SK-N-SH treated with all-trans-retinoic acid at 6 μM for 48 hours (cell line): Measurements from ENCODE around the gene SGPP2.

Experiments
- ATAC-seq: fragments of 200-7000 bp; cut with Tn5 transposase; 3 replicates; pipeline ENCODE4 v1.9.1; 2020; ENCODE audit warnings: mild to moderate bottlenecking, moderate library complexity
- ARNTL ChIP-seq: fragments of 450-650 bp; formaldehyde crosslinking; IDR thresholded peaks from 2 replicates; pipeline ENCODE4 v1.5.0; 2020; ENCODE audit warnings: low read depth, mild to moderate bottlenecking, moderate library complexity, borderline replicate concordance
- BACH2 ChIP-seq: fragments of 250-450 bp; sonication (Bioruptor Pico); IDR thresholded peaks from 2 replicates; pipeline ENCODE4 v1.9.0; 2021; ENCODE audit warnings: mild to moderate bottlenecking, borderline replicate concordance
- CSDC2 ChIP-seq: fragments of 250-450 bp; sonication (Bioruptor Pico); IDR thresholded peaks from 2 replicates; pipeline ENCODE4 v1.5.0; 2020; ENCODE audit warnings: mild to moderate bottlenecking, moderate library complexity
- ESRRG ChIP-seq: fragments of 250-450 bp; sonication (Bioruptor Pico); IDR thresholded peaks from 2 replicates; pipeline ENCODE4 v1.6.1; 2021; ENCODE audit warnings: mild to moderate bottlenecking
- GLIS3 ChIP-seq: fragments of 250-450 bp; sonication (Bioruptor Pico); IDR thresholded peaks from 2 replicates; pipeline ENCODE4 v1.5.0; 2020; ENCODE audit warnings: mild to moderate bottlenecking, moderate library complexity
- ISL1 ChIP-seq: fragments of 250-450 bp; sonication (Bioruptor Pico); IDR thresholded peaks from 2 replicates; pipeline ENCODE4 v2.1.2; 2022; ENCODE audit warnings: mild to moderate bottlenecking, moderate library complexity
- OSR1 ChIP-seq: fragments of 250-450 bp; sonication (Bioruptor Pico); IDR thresholded peaks from 2 replicates; pipeline ENCODE4 v1.8.0; 2022; ENCODE audit warnings: moderate library complexity, mild to moderate bottlenecking, inconsistent platforms
- RARB ChIP-seq: fragments of 250-450 bp; sonication (Bioruptor Pico); IDR thresholded peaks from 2 replicates; pipeline ENCODE4 v1.8.0; 2021; ENCODE audit warnings: mild to moderate bottlenecking, moderate library complexity
- SNAI2 ChIP-seq: fragments of 250-450 bp; sonication (Bioruptor Pico); IDR thresholded peaks from 2 replicates; pipeline ENCODE4 v1.5.0; 2020; ENCODE audit warnings: mild to moderate bottlenecking, moderate library complexity
- TCF4 ChIP-seq: fragments of 250-450 bp; sonication (Bioruptor Pico); IDR thresholded peaks from 2 replicates; pipeline ENCODE4 v1.8.0; 2021; ENCODE audit warnings: mild to moderate bottlenecking, moderate library complexity, borderline replicate concordance
- TOX ChIP-seq: fragments of 250-450 bp; sonication (Bioruptor Pico); IDR thresholded peaks from 2 replicates; pipeline ENCODE4 v1.8.0; 2021; ENCODE audit warnings: mild to moderate bottlenecking, moderate library complexity, borderline replicate concordance
- ZC3H10 ChIP-seq: fragments of 250-450 bp; sonication (Bioruptor Pico); IDR thresholded peaks from 2 replicates; pipeline ENCODE4 v1.5.1; 2021; ENCODE audit warnings: mild to moderate bottlenecking, moderate library complexity
- ZFP3 ChIP-seq: fragments of 250-450 bp; sonication (Bioruptor Pico); IDR thresholded peaks from 2 replicates; pipeline ENCODE4 v1.5.0; 2020; ENCODE audit warnings: mild to moderate bottlenecking, moderate library complexity
- ZNF565 ChIP-seq: fragments of 450-650 bp; formaldehyde crosslinking; conservative IDR thresholded peaks from 2 replicates; pipeline ENCODE4 v1.5.0; 2020; ENCODE audit warnings: low read depth, mild to moderate bottlenecking, moderate library complexity
- ZNF8 ChIP-seq: fragments of 450-650 bp; formaldehyde crosslinking; IDR thresholded peaks from 2 replicates; pipeline ENCODE4 v1.5.0; 2020; ENCODE audit warnings: mild to moderate bottlenecking, moderate library complexity
- TF ChIP-seq, protein P1 (sequence below): fragments of 250-450 bp; sonication (Bioruptor Pico); IDR thresholded peaks from 2 replicates; pipeline ENCODE4 v1.5.1; 2021; ENCODE audit warnings: mild to moderate bottlenecking, moderate library complexity
- TF ChIP-seq, protein P2 (sequence below): fragments of 250-450 bp; sonication (Bioruptor Pico); IDR thresholded peaks from 2 replicates; pipeline ENCODE4 v1.8.0; 2020; ENCODE audit warnings: mild to moderate bottlenecking, moderate library complexity, borderline replicate concordance
- TF ChIP-seq, protein P3 (sequence below): fragments of 250-450 bp; sonication (Bioruptor Pico); IDR thresholded peaks from 2 replicates; pipeline ENCODE4 v1.8.0; 2021; ENCODE audit warnings: low read depth, mild to moderate bottlenecking, moderate library complexity, borderline replicate concordance
- TF ChIP-seq, protein P4 (sequence below): fragments of 250-450 bp; sonication (Bioruptor Pico); IDR thresholded peaks from 2 replicates; pipeline ENCODE4 v1.5.1; 2020; ENCODE audit warnings: low read depth, mild to moderate bottlenecking, moderate library complexity

SGPP2 gene

DNA sequence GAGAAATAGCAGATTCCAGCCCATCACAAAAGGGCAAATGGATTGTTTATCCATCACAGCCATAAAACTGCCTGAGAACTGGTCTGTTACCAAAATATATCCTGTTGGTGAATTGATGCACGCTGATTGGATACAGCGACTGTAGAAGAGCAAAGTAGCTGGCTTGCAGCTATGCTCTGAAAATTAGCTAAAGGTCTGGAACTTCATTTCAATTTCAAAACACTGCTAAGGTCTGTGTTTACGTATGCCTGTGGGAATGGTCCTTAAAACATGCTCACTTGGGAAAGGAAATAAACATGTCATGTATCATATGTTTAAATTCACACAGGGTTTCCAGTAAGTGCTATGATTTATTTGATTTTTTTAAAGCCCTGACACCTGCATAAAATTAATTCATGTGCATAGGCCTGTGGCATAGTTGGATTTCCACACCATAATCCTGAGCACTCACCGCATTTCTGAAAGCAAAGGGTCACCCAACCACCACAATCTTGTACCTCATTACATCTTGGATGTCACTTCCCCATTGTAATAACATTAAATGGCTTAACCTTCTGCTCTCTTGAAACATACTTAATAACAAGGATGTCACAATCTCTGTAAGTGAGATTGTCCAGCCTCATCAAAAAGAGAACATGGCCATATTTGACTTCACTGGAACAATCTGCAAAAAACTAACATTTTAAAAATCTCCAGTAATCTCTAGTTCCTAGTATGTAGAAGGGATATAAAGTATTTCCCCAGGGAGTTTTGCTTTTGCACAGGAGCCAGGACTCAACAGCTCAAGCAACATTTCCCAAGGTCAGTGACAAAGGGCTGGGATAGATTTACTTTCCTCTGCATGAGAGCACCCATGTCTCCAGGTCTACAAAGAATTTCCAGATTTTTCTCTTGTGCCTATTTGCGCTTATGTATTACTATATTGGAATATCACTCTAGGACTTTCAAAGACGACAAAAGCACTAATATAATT, 121.8 kb downstream of the SGPP2 start:
- TF ChIP-seq, protein P1, sequence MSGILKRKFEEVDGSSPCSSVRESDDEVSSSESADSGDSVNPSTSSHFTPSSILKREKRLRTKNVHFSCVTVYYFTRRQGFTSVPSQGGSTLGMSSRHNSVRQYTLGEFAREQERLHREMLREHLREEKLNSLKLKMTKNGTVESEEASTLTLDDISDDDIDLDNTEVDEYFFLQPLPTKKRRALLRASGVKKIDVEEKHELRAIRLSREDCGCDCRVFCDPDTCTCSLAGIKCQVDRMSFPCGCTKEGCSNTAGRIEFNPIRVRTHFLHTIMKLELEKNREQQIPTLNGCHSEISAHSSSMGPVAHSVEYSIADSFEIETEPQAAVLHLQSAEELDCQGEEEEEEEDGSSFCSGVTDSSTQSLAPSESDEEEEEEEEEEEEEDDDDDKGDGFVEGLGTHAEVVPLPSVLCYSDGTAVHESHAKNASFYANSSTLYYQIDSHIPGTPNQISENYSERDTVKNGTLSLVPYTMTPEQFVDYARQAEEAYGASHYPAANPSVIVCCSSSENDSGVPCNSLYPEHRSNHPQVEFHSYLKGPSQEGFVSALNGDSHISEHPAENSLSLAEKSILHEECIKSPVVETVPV (CRISPR knock-in tag) = no peak
- TF ChIP-seq SNAI2 (no peak), ZFP3 (CRISPR knock-in tag) (no peak), ARNTL (CRISPR knock-in tag) (no peak), OSR1 (CRISPR knock-in tag) (no peak)
- TF ChIP-seq, protein P2, sequence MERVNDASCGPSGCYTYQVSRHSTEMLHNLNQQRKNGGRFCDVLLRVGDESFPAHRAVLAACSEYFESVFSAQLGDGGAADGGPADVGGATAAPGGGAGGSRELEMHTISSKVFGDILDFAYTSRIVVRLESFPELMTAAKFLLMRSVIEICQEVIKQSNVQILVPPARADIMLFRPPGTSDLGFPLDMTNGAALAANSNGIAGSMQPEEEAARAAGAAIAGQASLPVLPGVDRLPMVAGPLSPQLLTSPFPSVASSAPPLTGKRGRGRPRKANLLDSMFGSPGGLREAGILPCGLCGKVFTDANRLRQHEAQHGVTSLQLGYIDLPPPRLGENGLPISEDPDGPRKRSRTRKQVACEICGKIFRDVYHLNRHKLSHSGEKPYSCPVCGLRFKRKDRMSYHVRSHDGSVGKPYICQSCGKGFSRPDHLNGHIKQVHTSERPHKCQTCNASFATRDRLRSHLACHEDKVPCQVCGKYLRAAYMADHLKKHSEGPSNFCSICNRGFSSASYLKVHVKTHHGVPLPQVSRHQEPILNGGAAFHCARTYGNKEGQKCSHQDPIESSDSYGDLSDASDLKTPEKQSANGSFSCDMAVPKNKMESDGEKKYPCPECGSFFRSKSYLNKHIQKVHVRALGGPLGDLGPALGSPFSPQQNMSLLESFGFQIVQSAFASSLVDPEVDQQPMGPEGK (CRISPR knock-in tag) = no peak
- TF ChIP-seq, all 23 proteins: peak for 0
- no peak for ATAC-seq

DNA sequence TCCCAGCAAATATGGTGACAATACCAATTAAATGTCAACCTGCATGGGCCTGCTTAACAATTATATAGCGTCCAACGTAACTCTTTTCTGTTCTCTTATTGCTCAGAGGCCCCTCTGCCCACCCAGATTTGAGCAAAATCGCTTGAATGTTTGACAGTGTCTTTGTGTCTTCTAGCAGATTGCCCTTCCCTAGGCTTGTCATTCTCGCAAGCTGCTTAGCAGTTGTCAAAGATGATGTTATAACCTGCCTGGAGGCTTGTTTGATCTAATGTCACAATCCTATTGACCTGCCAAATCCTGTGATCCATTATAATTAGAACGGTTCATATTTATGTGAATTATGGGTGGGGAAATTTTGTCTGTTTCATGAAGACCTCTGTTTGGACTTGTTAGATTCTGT, 122.7 kb downstream of the SGPP2 start:
- no peak for ATAC-seq
- TF ChIP-seq, protein P3, sequence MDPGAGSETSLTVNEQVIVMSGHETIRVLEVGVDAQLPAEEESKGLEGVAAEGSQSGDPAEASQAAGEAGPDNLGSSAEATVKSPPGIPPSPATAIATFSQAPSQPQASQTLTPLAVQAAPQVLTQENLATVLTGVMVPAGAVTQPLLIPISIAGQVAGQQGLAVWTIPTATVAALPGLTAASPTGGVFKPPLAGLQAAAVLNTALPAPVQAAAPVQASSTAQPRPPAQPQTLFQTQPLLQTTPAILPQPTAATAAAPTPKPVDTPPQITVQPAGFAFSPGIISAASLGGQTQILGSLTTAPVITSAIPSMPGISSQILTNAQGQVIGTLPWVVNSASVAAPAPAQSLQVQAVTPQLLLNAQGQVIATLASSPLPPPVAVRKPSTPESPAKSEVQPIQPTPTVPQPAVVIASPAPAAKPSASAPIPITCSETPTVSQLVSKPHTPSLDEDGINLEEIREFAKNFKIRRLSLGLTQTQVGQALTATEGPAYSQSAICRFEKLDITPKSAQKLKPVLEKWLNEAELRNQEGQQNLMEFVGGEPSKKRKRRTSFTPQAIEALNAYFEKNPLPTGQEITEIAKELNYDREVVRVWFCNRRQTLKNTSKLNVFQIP (CRISPR knock-in tag) = no peak
- TF ChIP-seq TCF4 = no peak
- TF ChIP-seq, protein P4, sequence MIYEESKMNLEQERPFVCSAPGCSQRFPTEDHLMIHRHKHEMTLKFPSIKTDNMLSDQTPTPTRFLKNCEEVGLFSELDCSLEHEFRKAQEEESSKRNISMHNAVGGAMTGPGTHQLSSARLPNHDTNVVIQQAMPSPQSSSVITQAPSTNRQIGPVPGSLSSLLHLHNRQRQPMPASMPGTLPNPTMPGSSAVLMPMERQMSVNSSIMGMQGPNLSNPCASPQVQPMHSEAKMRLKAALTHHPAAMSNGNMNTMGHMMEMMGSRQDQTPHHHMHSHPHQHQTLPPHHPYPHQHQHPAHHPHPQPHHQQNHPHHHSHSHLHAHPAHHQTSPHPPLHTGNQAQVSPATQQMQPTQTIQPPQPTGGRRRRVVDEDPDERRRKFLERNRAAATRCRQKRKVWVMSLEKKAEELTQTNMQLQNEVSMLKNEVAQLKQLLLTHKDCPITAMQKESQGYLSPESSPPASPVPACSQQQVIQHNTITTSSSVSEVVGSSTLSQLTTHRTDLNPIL (CRISPR knock-in tag) = no peak
- TF ChIP-seq ARNTL (CRISPR knock-in tag) = no peak
- no peak for TF ChIP-seq CSDC2
- TF ChIP-seq ZFP3 (CRISPR knock-in tag) = no peak
- TF ChIP-seq RARB (CRISPR knock-in tag) = no peak
- TF ChIP-seq ESRRG (CRISPR knock-in tag) = no peak
- TF ChIP-seq, protein P1 (CRISPR knock-in tag) = no peak
- no peak for TF ChIP-seq BACH2 (CRISPR knock-in tag)
- TF ChIP-seq ZC3H10 = no peak
- no peak for TF ChIP-seq ZNF565
- no peak for TF ChIP-seq ISL1 (CRISPR knock-in tag)
- no peak for TF ChIP-seq TOX
- TF ChIP-seq SNAI2 = no peak

DNA sequence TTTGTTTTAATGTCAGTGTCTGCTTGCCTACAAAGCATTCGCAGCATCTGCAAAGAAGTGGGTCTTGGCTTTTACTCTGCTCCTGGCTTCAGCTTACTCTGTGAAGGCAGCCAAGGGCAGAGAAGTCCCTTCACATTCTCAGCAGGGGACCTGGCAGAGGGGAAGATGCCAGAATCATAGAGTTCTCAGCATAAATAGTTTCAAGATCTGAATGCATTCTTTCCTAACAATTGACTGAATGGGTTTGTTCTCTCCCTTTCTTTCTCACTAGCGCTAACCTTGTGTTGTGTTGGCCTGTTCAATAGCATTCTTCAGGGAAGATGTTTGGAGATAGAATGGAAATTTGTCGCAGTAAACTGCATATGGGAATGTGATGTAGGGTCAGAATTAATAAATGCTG, 124.6 kb downstream of the SGPP2 start:
- ATAC-seq = no peak
- TF ChIP-seq ZNF565 (no peak), ESRRG (CRISPR knock-in tag) (no peak), GLIS3 (CRISPR knock-in tag) (no peak), CSDC2 (no peak), SNAI2 (no peak), OSR1 (CRISPR knock-in tag) (no peak), RARB (CRISPR knock-in tag) (no peak), ZNF8 (no peak), ZFP3 (CRISPR knock-in tag) (no peak), ZC3H10 (no peak), ISL1 (CRISPR knock-in tag) (no peak)
- TF ChIP-seq, protein P3 (CRISPR knock-in tag) = no peak
